Hepatocyte (in vitro differentiated cells): ENCODE results near the gene RPL14. TPM values are rescaled to one million over a fixed set of nuclear protein-coding genes. Genes with fewer than 3 reads are reported as not detected.

Source experiments
- DNase-seq: peaks from one replicate; pipeline ENCODE4 v3.0.0-alpha.2; 2016; ENCODE audit warnings: low spot score
- H2AFZ ChIP-seq: fragments of 200-600 bp; sonication (generic); 2 replicates; pipeline ENCODE4 v1.6.0; 2016; ENCODE audit warnings: antibody characterized with exemption, mild to moderate bottlenecking
- H3K27ac ChIP-seq: fragments of 200-600 bp; sonication (generic); 2 replicates; pipeline ENCODE4 v1.5.1; 2016; ENCODE audit warnings: mild to moderate bottlenecking
- H3K27me3 ChIP-seq: fragments of 200-600 bp; sonication (generic); 2 replicates; pipeline ENCODE4 v1.6.1; 2016
- H3K36me3 ChIP-seq: fragments of 200-600 bp; sonication (generic); replicated peaks from 2 replicates; pipeline ENCODE4 v1.5.1; 2016; ENCODE audit warnings: low read depth; ENCODE audit not compliant: insufficient read depth
- H3K4me1 ChIP-seq: fragments of 200-600 bp; sonication (generic); 2 replicates; pipeline ENCODE4 v1.5.1; 2016; ENCODE audit warnings: mild to moderate bottlenecking, moderate library complexity; ENCODE audit not compliant: insufficient read depth
- H3K4me2 ChIP-seq: fragments of 200-600 bp; sonication (generic); 2 replicates; pipeline ENCODE4 v1.6.0; 2016
- H3K4me3 ChIP-seq: fragments of 200-600 bp; sonication (generic); 2 replicates; pipeline ENCODE4 v1.5.1; 2016; ENCODE audit warnings: mild to moderate bottlenecking
- H3K79me2 ChIP-seq: fragments of 200-600 bp; sonication (generic); 2 replicates; pipeline ENCODE4 v1.6.0; 2017; ENCODE audit warnings: mild to moderate bottlenecking
- H3K9me2 ChIP-seq: fragments of 200-600 bp; sonication (generic); replicated peaks from 2 replicates; pipeline ENCODE4 v1.6.0; 2017; ENCODE audit warnings: mild to moderate bottlenecking; ENCODE audit not compliant: insufficient read depth
- H3K9me3 ChIP-seq: fragments of 200-600 bp; sonication (generic); 2 replicates; pipeline ENCODE4 v1.5.1; 2016; ENCODE audit warnings: low read depth, mild to moderate bottlenecking
- H4K20me1 ChIP-seq: fragments of 200-600 bp; sonication (generic); 2 replicates; pipeline ENCODE4 v1.6.0; 2016; ENCODE audit warnings: mild to moderate bottlenecking; ENCODE audit not compliant: insufficient read depth, poor library complexity, severe bottlenecking
- CTCF ChIP-seq: fragments of 200-600 bp; sonication (generic); IDR thresholded peaks from 2 replicates; pipeline ENCODE4 v1.5.1; 2016; ENCODE audit warnings: antibody characterized with exemption, mild to moderate bottlenecking; ENCODE audit not compliant: poor library complexity
- EZH2 ChIP-seq: fragments of 200-600 bp; sonication (generic); IDR thresholded peaks from 2 replicates; pipeline ENCODE4 v1.6.1; 2016; ENCODE audit warnings: antibody characterized with exemption, mild to moderate bottlenecking, borderline replicate concordance
- EZH2phosphoT487 ChIP-seq: fragments of 200-600 bp; sonication (generic); IDR thresholded peaks from one replicate; pipeline ENCODE4 v1.6.1; 2018; ENCODE audit warnings: antibody characterized with exemption, mild to moderate bottlenecking, low read depth, moderate library complexity; ENCODE audit not compliant: unreplicated experiment, severe bottlenecking
- WGBS: methylation state at CpG from one replicate; pipeline ENCODE4 v1.1.6; 2016; ENCODE audit warnings: low lambda C conversion rate; ENCODE audit errors: missing lambda C conversion rate; 5-methylcytosine and 5-hydroxymethylcytosine counted together
- polyA plus RNA-seq: library from polyadenylated mRNA; unstranded; fragments of >200 nt; fragmentation: Nextera tagmentation; extraction: Ambion mirVana; gene quantifications from 2 replicates; pipeline ENCODE4 v1.2.1, GENCODE V29; 2016
- small RNA-seq: library from RNA; depleted of rRNA; stranded (forward); fragments of <200 nt; gene quantifications from one replicate; pipeline ENCODE3, GENCODE V24; 2014
- total RNA-seq: library from RNA; depleted of rRNA; stranded (reverse); fragments of >200 nt; gene quantifications from 2 replicates; pipeline ENCODE4 v1.2.3, GENCODE V29; 2014

RPL14 gene
- total and polyA plus RNA-seq, 2 experiments from 2014 or later, result 395 to 492 TPM

GRCh38 chr3:40516201-40516600 lies 59.1 kb downstream of the RPL14 start:
- Histone ChIP-seq H3K79me2 (no peaks in the 10 kb centered on the region), H3K4me2 (no peak overlapping the region), H3K27ac (no peak overlapping the region), H3K4me3 (no peak overlapping the region), H2AFZ (no peak overlapping the region), H3K4me1 (no peaks in the 10 kb centered on the region), H3K36me3 (no peaks in the 10 kb centered on the region), H3K9me3 (no peaks in the 10 kb centered on the region), H3K27me3 (no peaks in the 10 kb centered on the region), H4K20me1 (no peaks in the 10 kb centered on the region), H3K9me2 (no peaks in the 10 kb centered on the region)
- DNase-seq, result no peak
- 90% methylated on average over 5 of the region's 5 CpGs for WGBS
- TF ChIP-seq CTCF, result no peak
- no peak for TF ChIP-seq EZH2phosphoT487
- TF ChIP-seq EZH2, result no peak

GRCh38 chr3:40518067-40518466 lies 60.9 kb downstream of the RPL14 start:
- no peaks in the 10 kb centered on the region for H3K79me2 ChIP-seq
- H2AFZ ChIP-seq, result no peak overlapping the region
- H3K9me2 ChIP-seq, result no peaks in the 10 kb centered on the region
- no peaks in the 10 kb centered on the region for H3K4me1 ChIP-seq
- H4K20me1 ChIP-seq, result no peaks in the 10 kb centered on the region
- H3K36me3 ChIP-seq, result no peaks in the 10 kb centered on the region
- 78% methylated on average over 1 of the region's 1 CpG for WGBS
- no peak overlapping the region for H3K4me2 ChIP-seq
- no peaks in the 10 kb centered on the region for H3K27me3 ChIP-seq
- no peaks in the 10 kb centered on the region for H3K9me3 ChIP-seq
- TF ChIP-seq EZH2phosphoT487, result no peak
- no peak for TF ChIP-seq CTCF
- no peak for TF ChIP-seq EZH2
- H3K27ac ChIP-seq, result no peak overlapping the region
- no peak for DNase-seq
- H3K4me3 ChIP-seq, result no peak overlapping the region

Small RNA genes lying within 50 kb of the gene (small RNA-seq; reads per million reads assigned to genes)
- gene RNU5B-2P, result 0.53 reads per million, percentile 42 among the genes with 10 or more reads in this experiment

Other genes starting within 250 kb of the RPL14 start
- 34.4 and 42.2 TPM in 2 replicates for gene EIF1B, start 147.6 kb upstream of the RPL14 start, total RNA-seq
- 153 and 164 TPM in 2 replicates for gene EIF1B, start 147.6 kb upstream of the RPL14 start, polyA plus RNA-seq
- gene ENTPD3, start 70.2 kb upstream of the RPL14 start, total RNA-seq, result 1.7 and 2.2 TPM in 2 replicates
- gene ENTPD3, start 70.2 kb upstream of the RPL14 start, polyA plus RNA-seq, result 2.4 and 2.6 TPM in 2 replicates
- gene ZNF619, start 19.8 kb downstream of the RPL14 start, total RNA-seq, result 3.6 and 4.7 TPM in 2 replicates
- 1.2 and 1.8 TPM in 2 replicates for gene ZNF619, start 19.8 kb downstream of the RPL14 start, polyA plus RNA-seq
- 4.4 and 5.4 TPM in 2 replicates for gene ZNF620, start 48.7 kb downstream of the RPL14 start, total RNA-seq
- gene ZNF620, start 48.7 kb downstream of the RPL14 start, polyA plus RNA-seq, result 3.0 and 5.3 TPM in 2 replicates
- 12.3 and 14.7 TPM in 2 replicates for gene ZNF621, start 67.6 kb downstream of the RPL14 start, total RNA-seq
- gene ZNF621, start 67.6 kb downstream of the RPL14 start, polyA plus RNA-seq, result 5.9 and 8.6 TPM in 2 replicates